Astrocyte of the spinal cord (primary cell): ENCODE measurements around the gene GOLGA6L2.
"Not testable (repeated sequence)": the region's sequence is repeated elsewhere in the genome, so short reads cannot be mapped to it uniquely, and the experiment has no call there.

Source experiments
- DNase-seq: peaks from one replicate; pipeline ENCODE4 v3.0.0; 2011; ENCODE audit warnings: low read depth, low spot score
- H3K4me3 ChIP-seq: 2 replicates; pipeline ENCODE4 v1.5.1; 2011; ENCODE audit warnings: low read depth, mild to moderate bottlenecking, low read length, moderate library complexity
- in situ Hi-C: cut with HindIII; loops from 2 replicates; pipeline ENCODE4 v1.10.0; 2017; ENCODE audit warnings: low sequenced_read_pairs
- TF ChIP-seq, protein P1 (sequence below): IDR thresholded peaks from 2 replicates; pipeline ENCODE4 v1.5.1; 2012; ENCODE audit warnings: low read depth, mild to moderate bottlenecking, low read length, inconsistent platforms

GOLGA6L2 gene

DNA sequence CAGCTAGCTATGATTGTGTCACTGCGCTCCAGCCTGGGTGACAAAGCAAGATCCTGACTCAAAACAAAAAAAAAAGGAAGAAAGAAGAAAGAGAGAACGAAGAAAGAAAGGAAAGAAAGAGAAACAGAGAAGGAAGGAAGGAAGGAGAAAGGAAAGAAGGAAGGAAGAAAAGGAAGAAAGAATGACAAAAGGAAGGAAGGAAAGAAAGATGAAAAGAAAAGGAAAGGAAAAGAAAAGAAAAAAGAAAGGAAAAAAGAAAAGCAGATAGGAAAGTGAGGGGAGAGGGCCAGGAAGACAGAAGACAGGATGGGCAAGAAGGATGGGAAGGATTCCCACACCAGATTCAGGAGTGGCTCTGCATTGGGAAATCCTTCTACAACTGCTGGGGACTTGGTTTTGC is 44.9 kb downstream of the GOLGA6L2 start:
- TF ChIP-seq, protein P1, sequence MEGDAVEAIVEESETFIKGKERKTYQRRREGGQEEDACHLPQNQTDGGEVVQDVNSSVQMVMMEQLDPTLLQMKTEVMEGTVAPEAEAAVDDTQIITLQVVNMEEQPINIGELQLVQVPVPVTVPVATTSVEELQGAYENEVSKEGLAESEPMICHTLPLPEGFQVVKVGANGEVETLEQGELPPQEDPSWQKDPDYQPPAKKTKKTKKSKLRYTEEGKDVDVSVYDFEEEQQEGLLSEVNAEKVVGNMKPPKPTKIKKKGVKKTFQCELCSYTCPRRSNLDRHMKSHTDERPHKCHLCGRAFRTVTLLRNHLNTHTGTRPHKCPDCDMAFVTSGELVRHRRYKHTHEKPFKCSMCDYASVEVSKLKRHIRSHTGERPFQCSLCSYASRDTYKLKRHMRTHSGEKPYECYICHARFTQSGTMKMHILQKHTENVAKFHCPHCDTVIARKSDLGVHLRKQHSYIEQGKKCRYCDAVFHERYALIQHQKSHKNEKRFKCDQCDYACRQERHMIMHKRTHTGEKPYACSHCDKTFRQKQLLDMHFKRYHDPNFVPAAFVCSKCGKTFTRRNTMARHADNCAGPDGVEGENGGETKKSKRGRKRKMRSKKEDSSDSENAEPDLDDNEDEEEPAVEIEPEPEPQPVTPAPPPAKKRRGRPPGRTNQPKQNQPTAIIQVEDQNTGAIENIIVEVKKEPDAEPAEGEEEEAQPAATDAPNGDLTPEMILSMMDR: no peak
- no peak overlapping the region for H3K4me3 ChIP-seq
- DNase-seq: no peak
- in situ Hi-C loops: no loop called here

DNA sequence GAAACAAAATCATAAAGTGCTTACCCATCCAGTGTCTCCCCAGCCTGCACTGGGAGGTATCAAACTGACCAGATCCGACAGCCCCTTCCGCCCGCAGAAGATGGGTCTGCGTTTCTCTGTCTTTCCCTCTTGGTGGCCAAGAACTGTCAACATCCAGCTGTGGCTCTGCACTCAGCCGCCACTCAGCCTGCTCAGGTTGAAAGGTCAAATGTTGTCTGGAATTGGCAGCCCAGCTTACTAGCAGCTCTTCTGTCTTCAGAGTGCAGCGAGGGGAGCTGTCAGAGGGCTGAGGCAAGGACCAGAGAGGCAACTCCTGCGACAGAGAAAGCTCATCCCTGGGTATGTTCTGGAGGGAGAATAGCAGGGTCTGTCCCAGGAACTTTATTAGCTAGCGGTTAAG is 45.4 kb downstream of the GOLGA6L2 start:
- in situ Hi-C loops: no loop called here
- no peak for DNase-seq
- TF ChIP-seq, protein P1: no peak
- H3K4me3 ChIP-seq: no peak overlapping the region

DNA sequence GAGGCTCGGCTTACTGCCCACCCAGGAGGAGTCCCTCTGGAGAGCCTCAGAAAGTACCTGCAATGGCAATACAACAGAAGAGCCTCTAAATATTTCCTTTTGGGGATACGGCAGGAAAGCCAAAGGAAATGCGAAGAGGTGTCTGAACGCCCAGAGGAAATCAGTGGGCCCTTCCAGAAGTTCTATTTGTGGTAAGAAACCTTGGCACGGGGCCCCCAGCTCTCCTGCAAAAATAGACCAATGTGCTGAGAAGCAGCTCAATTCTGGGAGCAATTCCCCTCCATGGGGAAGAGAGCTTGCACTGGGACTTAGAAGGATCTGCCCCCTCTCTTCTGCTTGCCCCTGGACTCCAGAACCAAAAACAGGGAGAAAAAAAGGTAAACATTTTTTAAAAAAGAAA is 47.8 kb downstream of the GOLGA6L2 start:
- H3K4me3 ChIP-seq, DNase-seq, in situ Hi-C loops: not testable (repeated sequence)

DNA sequence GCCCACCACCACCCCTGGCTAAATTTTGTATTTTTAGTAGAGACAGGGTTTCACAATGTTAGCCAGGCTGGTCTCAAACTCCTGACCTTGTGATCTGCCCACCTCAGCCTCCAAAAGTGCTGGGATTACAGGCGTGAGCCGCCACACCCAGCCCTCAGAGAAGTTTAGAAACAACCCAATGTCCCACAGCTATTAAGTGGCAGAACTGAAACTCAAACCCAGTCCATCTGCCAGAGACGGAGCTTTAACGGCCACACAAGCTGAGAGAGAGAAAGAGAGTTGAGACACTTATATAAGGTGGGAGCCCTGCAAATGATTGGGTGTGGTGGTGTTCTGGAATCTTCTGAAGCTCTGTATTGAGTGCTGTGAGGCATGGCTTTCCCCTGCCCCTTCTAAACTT is 48.7 kb downstream of the GOLGA6L2 start:
- H3K4me3 ChIP-seq, DNase-seq, in situ Hi-C loops: not testable (repeated sequence)

DNA sequence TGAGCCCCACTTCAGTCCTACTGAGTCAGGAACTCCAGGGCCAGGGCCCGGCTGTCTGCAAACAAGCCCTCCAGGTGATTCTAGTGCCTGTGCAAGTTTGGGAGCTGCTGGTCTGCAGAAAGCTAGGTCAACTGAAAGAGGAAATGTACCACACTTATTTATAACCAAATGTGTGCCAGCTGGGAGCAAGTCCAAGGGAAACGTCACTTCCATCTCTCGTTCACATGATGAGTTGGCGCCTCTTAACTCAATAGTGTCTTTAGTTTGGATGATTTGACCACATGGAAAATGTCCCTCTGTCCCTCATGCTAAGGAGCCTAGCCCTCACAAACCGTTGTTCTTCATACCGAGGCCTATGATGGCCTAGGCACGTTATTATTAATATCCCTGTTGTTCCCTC is 49.3 kb downstream of the GOLGA6L2 start:
- DNase-seq: no peak
- in situ Hi-C loops: no loop called here
- TF ChIP-seq, protein P1: no peak
- no peak overlapping the region for H3K4me3 ChIP-seq

DNA sequence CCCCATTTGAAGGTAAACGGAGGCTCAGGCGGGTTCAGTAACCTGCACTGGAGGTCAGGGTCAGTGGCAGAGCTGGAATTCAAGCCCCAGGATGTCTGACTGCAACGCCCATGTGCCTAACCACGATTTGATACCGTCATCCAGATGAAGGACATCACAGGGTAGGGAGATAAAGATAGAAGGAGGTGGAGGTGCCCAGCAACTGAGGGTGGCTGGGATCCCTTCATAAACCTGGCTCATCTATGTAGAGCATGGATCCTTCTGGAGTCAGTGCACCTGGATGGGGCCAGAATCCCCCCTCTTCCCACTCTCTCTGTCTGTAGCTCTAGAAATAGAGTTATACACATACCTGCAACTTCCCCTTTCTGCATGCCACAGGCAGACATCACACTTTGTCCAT is 51.2 kb downstream of the GOLGA6L2 start:
- H3K4me3 ChIP-seq: no peak overlapping the region
- in situ Hi-C loops: no loop called here
- DNase-seq: no peak
- TF ChIP-seq, protein P1: no peak

DNA sequence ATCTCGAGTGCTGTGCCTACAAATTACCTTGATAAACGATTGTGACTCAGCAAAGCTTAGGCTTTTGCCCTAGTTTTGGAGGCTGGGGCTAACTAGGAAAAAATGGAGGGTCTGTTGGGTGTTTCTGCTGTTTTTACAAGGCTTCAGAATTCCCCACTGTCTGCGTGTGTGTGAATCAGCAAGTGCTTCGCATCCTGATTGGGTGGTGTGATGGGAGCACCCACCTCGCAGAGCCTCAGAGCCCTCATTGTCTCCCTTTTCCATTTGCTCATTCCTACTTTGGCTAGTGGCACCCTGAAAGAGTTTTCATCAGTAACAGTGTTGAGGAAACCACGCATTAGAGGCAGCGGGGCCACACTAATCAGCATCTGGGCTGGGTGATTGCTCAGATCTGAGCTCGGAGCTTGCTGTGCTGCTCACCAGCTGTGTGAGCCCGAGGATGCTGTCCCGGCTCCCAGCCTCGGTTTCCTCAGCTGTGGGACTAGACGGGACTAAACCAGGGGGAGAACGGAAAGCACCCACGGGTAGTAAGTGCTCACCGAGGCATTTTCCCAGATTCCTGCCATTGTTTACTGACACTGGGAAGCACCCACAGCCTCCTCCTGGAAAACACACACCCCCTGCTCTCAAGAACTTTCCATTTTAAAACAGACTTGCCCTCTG is 51.9 kb downstream of the GOLGA6L2 start:
- H3K4me3 ChIP-seq: no peak overlapping the region
- no peak for DNase-seq
- in situ Hi-C loops: no loop called here
- TF ChIP-seq, protein P1: no peak
